A673 (cell line): Measurements from ENCODE around the gene DSC1. TPM values are rescaled to one million over a fixed set of nuclear protein-coding genes. Genes with fewer than 3 reads are reported as not detected.
"Not testable (repeated sequence)": the region's sequence is repeated elsewhere in the genome, so short reads cannot be mapped to it uniquely, and the experiment has no call there.

Experiments
- BruUV-seq: library from RNA; stranded (reverse); fragments of 400-500 nt; replicated peaks from 2 replicates; lab custom pipeline; 2021; lab: Mats Ljungman, UMichigan
- CTCF ChIA-PET: fragments of 300-600 bp; sonication (Branson Sonifier 250); formaldehyde crosslinking; loops from one replicate; lab custom pipeline; 2022; ENCODE audit warnings: antibody characterized with exemption; lab: Charles Lee
- POLR2A ChIA-PET: fragments of 300-600 bp; sonication (Branson Sonifier 250); formaldehyde crosslinking; loops from one replicate; lab custom pipeline; 2022; ENCODE audit warnings: antibody characterized with exemption; ENCODE audit not compliant: low non-redundant PET; lab: Charles Lee
- DNase-seq: peaks from one replicate; pipeline ENCODE4 v3.0.0-alpha.2; 2015; ENCODE audit warnings: low spot score
- H3K27ac ChIP-seq: fragments of 200-600 bp; sonication (generic); 2 replicates; pipeline ENCODE4 v1.5.1; 2016; ENCODE audit warnings: mixed run types, low read depth, mild to moderate bottlenecking, mixed read lengths, antibody characterized with exemption, low read length; ENCODE audit not compliant: poor library complexity, severe bottlenecking
- H3K27me3 ChIP-seq: fragments of 200-600 bp; sonication (generic); replicated peaks from 2 replicates; pipeline ENCODE4 v1.6.1; 2017; ENCODE audit warnings: mixed run types, low read depth, mild to moderate bottlenecking, mixed read lengths, antibody characterized with exemption, low read length; ENCODE audit not compliant: insufficient read depth, poor library complexity
- H3K36me3 ChIP-seq: fragments of 200-600 bp; sonication (generic); 2 replicates; pipeline ENCODE4 v1.6.1; 2016; ENCODE audit warnings: mixed run types, mild to moderate bottlenecking, mixed read lengths, antibody characterized with exemption, low read length; ENCODE audit not compliant: insufficient read depth, poor library complexity, severe bottlenecking
- H3K4me1 ChIP-seq: fragments of 200-600 bp; sonication (generic); 2 replicates; pipeline ENCODE4 v1.6.1; 2017; ENCODE audit warnings: mixed run types, mild to moderate bottlenecking, mixed read lengths, antibody characterized with exemption, low read length; ENCODE audit not compliant: insufficient read depth, poor library complexity, severe bottlenecking
- H3K4me3 ChIP-seq: fragments of 200-600 bp; sonication (generic); 2 replicates; pipeline ENCODE4 v1.5.1; 2016; ENCODE audit warnings: low read depth, mixed run types, mild to moderate bottlenecking, mixed read lengths, low read length; ENCODE audit not compliant: poor library complexity, severe bottlenecking
- H3K9me3 ChIP-seq: fragments of 200-600 bp; sonication (generic); 2 replicates; pipeline ENCODE4 v1.6.1; 2016; ENCODE audit warnings: mixed run types, low read depth, mild to moderate bottlenecking, mixed read lengths, antibody characterized with exemption, low read length; ENCODE audit not compliant: poor library complexity, severe bottlenecking
- EZH2 ChIP-seq: fragments of 200-600 bp; sonication (generic); IDR thresholded peaks from 2 replicates; pipeline ENCODE4 v1.6.1; 2017; ENCODE audit warnings: borderline replicate concordance, low read depth, mild to moderate bottlenecking, mixed read lengths, antibody characterized with exemption, low read length; ENCODE audit not compliant: poor library complexity, severe bottlenecking
- intact Hi-C: fragments of 100-400 bp; cut with micrococcal nuclease; formaldehyde crosslinking; loops from one replicate; pipeline ENCODE4 v1.10.0; 2022; ENCODE audit not compliant: unreplicated experiment
- total RNA-seq: library from RNA; stranded (reverse); gene quantifications from 2 replicates; pipeline ENCODE4 v1.2.3, GENCODE V29; 2021
- TF ChIP-seq, protein P1 (sequence below): fragments of 300-800, 200-600 bp; sonication (generic); conservative IDR thresholded peaks from 2 replicates; pipeline ENCODE4 v1.5.1; 2017; ENCODE audit warnings: low read depth, mild to moderate bottlenecking, antibody characterized with exemption, low read length, moderate library complexity, mixed read lengths

Gene DSC1
- total RNA-seq, 1 experiment from 2014 or later = not detected

DNA sequence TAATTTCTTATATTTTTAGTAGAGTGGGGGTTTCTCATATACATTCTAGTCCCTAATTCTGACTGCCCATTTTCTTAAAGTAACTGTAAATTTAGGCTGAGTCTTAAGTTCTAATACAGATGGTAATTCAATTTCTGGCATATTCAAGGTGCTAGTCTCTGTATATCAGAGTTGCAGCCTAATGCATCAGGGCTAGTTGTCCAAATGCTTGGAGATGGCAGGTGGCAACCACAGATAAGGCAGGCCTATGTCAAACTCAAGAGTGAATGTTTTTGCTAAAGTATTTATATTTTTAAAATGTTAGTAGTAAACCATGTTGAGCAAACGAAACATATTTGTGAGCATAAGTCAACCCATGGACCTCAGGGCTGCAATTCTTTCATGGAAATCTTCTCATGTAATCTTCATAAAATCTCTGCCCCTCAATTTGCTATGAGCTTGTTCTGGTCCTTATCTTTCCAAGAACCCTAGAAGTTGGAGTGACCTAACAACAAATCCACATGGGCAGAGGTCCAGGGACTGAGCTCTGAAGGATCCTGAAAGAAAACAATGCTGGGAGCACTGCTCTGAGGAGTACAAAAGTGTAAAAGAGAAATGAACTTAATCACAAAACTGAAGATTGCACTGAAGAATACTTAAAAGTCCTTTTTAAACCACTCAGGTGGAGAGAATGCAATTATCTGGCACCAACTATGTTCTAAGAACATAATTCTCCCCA is 33.1 kb downstream of the DSC1 start:
- no peak overlapping the region for H3K27ac ChIP-seq
- no peak overlapping the region for H3K4me3 ChIP-seq
- no peaks in the 10 kb centered on the region for H3K27me3 ChIP-seq
- ChIA-PET CTCF (no interaction called here), POLR2A (no interaction called here)
- no peaks in the 10 kb centered on the region for H3K36me3 ChIP-seq
- H3K4me1 ChIP-seq = no peaks in the 10 kb centered on the region
- DNase-seq = no peak
- TF ChIP-seq, protein P1, sequence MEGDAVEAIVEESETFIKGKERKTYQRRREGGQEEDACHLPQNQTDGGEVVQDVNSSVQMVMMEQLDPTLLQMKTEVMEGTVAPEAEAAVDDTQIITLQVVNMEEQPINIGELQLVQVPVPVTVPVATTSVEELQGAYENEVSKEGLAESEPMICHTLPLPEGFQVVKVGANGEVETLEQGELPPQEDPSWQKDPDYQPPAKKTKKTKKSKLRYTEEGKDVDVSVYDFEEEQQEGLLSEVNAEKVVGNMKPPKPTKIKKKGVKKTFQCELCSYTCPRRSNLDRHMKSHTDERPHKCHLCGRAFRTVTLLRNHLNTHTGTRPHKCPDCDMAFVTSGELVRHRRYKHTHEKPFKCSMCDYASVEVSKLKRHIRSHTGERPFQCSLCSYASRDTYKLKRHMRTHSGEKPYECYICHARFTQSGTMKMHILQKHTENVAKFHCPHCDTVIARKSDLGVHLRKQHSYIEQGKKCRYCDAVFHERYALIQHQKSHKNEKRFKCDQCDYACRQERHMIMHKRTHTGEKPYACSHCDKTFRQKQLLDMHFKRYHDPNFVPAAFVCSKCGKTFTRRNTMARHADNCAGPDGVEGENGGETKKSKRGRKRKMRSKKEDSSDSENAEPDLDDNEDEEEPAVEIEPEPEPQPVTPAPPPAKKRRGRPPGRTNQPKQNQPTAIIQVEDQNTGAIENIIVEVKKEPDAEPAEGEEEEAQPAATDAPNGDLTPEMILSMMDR = no peak
- BruUV-seq = no TSS peak
- intact Hi-C loops = no loop called here
- no peaks in the 10 kb centered on the region for H3K9me3 ChIP-seq

DNA sequence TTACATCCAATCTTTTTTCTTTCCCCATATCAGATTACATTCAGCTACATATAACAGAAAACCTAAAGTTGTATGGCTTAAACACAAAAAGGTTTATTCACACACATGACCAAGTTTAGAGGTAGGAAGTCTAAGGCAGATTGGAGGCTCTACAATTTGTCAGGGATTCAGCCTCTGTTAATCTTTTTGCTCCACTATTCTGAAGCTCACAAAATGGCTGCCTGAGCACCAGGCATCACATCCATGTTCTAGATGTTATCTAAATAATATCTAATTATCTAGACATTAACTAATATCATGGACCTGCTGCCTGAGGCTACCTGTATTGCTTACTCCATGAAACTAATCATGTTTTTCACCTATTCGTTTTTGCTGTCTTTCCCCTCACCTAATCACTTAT is 36.8 kb downstream of the DSC1 start:
- CTCF ChIA-PET = no interaction called here
- intact Hi-C loops = no loop called here

DNA sequence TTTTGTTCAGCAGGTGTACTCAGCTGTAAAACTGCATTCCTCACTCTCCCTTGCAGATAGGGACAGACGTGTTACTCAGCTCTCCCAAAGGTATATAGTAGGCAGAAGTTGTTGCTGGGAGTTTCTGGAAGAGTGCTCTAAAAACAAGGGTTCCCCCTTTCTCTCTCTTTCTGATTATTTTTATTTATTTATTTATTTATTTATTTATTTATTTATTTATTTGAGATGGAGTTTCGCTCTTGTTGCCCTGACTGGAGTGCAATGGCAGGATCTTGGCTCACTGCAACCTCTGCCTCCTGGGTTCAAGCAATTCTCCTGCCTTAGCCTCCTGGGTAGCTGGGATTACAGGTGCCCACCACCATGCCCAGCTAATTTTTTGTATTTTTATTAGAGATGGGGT is 39.5 kb downstream of the DSC1 start:
- H3K27me3 ChIP-seq, H3K27ac ChIP-seq, CTCF ChIA-PET, POLR2A ChIA-PET, H3K4me3 ChIP-seq, intact Hi-C loops, DNase-seq, H3K36me3 ChIP-seq, H3K9me3 ChIP-seq, H3K4me1 ChIP-seq, BruUV-seq: not testable (repeated sequence)

More for the DNA sequence above, 36.8 kb downstream of the DSC1 start:
- no peak overlapping the region for H3K27ac ChIP-seq
- DNase-seq = no peak
- TF ChIP-seq, protein P1 = no peak
- TF ChIP-seq EZH2 = no peak
- H3K27me3 ChIP-seq = no peaks in the 10 kb centered on the region
- H3K4me3 ChIP-seq = no peak overlapping the region
- BruUV-seq = no TSS peak
- no peaks in the 10 kb centered on the region for H3K36me3 ChIP-seq
- no peaks in the 10 kb centered on the region for H3K4me1 ChIP-seq
- POLR2A ChIA-PET = interaction anchor here (0.6 kb wide), 1 partner anchor 11 kb away, joined by 4 read pairs; no protein-coding TSS in a partner anchor
- H3K9me3 ChIP-seq = no peaks in the 10 kb centered on the region

DNA sequence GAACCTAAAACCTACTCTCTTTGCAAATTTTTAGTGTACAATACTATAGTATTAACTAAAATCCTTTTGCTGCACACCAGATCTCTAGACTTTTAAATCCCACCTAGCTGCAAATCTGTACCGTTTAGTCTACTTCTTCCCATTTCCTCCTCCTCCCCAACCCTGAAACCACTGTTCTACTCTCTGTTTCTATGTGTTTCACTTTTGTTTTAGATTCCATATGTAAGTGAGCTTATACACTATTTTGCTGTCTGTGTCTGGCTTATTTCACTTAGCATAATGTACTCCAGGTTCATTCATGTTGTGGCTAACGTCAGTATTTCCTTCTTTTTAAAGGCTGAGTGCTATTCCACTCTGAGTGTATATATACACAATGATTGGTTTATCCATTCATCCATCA is 42.1 kb downstream of the DSC1 start:
- no peak overlapping the region for H3K27ac ChIP-seq
- H3K27me3 ChIP-seq = no peaks in the 10 kb centered on the region
- H3K9me3 ChIP-seq = no peaks in the 10 kb centered on the region
- no peak for TF ChIP-seq EZH2
- TF ChIP-seq, protein P1 = no peak
- ChIA-PET POLR2A (no interaction called here), CTCF (no interaction called here)
- no TSS peak for BruUV-seq
- DNase-seq = no peak
- intact Hi-C loops = no loop called here
- H3K36me3 ChIP-seq = no peaks in the 10 kb centered on the region
- no peak overlapping the region for H3K4me3 ChIP-seq
- H3K4me1 ChIP-seq = no peaks in the 10 kb centered on the region
